Vagina (tissue), 2 donors: ENCODE results near the gene EFNB2. TPM values are rescaled to one million over a fixed set of nuclear protein-coding genes. Genes with fewer than 3 reads are reported as not detected.

Experiments used
- DNase-seq, 2 donors: peaks; one replicate each; pipeline ENCODE4 v3.0.0-alpha.2; 2017; ENCODE audit errors: extremely low spot score in 2 of 2
- H3K27ac ChIP-seq: fragments of 200-600 bp; sonication (generic); one replicate; pipeline ENCODE4 v1.5.1; 2019
- H3K27me3 ChIP-seq: fragments of 200-600 bp; sonication (generic); one replicate; pipeline ENCODE4 v1.5.1; 2019
- H3K36me3 ChIP-seq, 2 donors: fragments of 200-600 bp; sonication (generic); one replicate each; pipeline ENCODE4 v1.5.1; 2017 to 2019
- H3K4me1 ChIP-seq: fragments of 200-600 bp; sonication (generic); one replicate; pipeline ENCODE4 v1.5.1; 2019
- H3K4me3 ChIP-seq, 2 donors: fragments of 200-600 bp; sonication (generic); 1 replicate in 1 of 2; 2 replicates in 1 of 2; pipeline ENCODE4 v1.5.1; 2016 to 2019
- H3K9me3 ChIP-seq: fragments of 200-600 bp; sonication (generic); one replicate; pipeline ENCODE4 v1.5.1; 2019
- POLR2A ChIP-seq, 2 donors: fragments of 450-650 bp; IDR thresholded peaks; one replicate each; pipeline ENCODE4 v1.6.1; 2017; ENCODE audit warnings: antibody characterized with exemption in 2 of 2, mild to moderate bottlenecking in 2 of 2, moderate library complexity in 2 of 2
- POLR2AphosphoS5 ChIP-seq, 2 donors: sonication (generic); formaldehyde crosslinking; IDR thresholded peaks; one replicate each; pipeline ENCODE4 v1.9.0; 2017; ENCODE audit warnings: antibody characterized with exemption in 2 of 2, mild to moderate bottlenecking in 2 of 2, low read depth in 1 of 2; ENCODE audit not compliant: insufficient read depth in 1 of 2
- intact Hi-C: fragments of 100-400 bp; cut with DNase I; formaldehyde crosslinking; loops from one replicate; pipeline ENCODE4 v1.15.1; 2023
- total RNA-seq: library from RNA; depleted of rRNA; stranded (reverse); fragments of >200 nt; gene quantifications from one replicate; pipeline ENCODE4 v1.2.3, GENCODE V29; 2016
- TF ChIP-seq, protein P1 (sequence below), 3 experiments: fragments of 450-650 bp in 2 of 3; fragments of 200-600 bp in 1 of 3; sonication (generic) in 1 of 3; IDR thresholded peaks; one replicate each; pipeline ENCODE4 v1.5.1; 2017 to 2019; ENCODE audit warnings: antibody characterized with exemption in 3 of 3, mild to moderate bottlenecking in 2 of 3, moderate library complexity in 2 of 3

The EFNB2 gene
- total RNA-seq, 1 donor from 2014 or later: 17.9 TPM

DNA sequence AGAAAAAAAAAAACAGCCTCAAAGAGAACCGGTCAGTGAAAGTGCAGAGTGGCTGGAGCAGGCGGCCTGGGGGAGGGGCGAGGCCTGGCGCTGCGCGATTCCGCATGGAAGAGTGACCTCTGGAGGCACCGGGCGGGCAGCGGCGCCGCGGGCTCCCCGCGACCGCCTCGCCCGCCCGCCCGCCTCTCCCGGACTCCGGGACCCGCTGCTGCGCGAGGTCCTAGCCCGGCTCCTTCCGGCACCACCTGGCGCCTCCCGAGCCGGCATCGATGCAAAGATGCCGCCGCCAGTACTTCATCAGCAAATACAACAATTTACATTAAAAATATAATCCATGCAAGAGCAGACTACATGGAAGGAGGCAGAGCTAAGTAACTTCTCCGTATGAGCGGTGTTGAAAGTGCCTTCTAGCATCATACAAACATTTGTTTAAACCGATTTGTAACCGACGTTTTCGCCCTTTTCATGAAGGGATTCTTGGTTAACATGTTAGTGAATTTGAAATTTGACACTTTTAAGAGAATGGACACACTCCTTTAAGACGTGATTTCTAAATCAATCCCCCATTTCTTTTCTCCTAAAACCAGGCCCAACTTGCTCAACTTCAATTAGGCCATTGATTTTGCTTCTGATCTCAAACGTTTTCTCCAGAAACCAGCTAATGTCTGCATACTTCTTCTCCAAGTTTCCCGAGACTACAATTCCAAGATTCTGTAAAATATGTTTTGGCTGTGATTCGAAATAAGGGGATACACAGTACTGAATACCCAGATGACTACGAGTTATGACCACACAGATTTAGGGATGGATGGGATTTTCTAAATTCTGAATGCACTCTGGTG lies 2.1 kb downstream of the EFNB2 start:
- Histone ChIP-seq H3K27me3 (no peaks in the 10 kb centered on the region), H3K4me3 (peak overlapping the region; percentile 74 to 83), H3K36me3 (no peaks in the 10 kb centered on the region), H3K4me1 (peaks cover 43% of the 10 kb centered on the region), H3K9me3 (no peaks in the 10 kb centered on the region), H3K27ac (peak overlapping the region; percentile 95)
- no peak for DNase-seq
- intact Hi-C loops: loop anchor here (10.0 kb wide), 1 partner anchor 381 kb away; no protein-coding TSS in a partner anchor
- TF ChIP-seq POLR2A (IDR thresholded peaks at IDR 0.05) (no peak), POLR2AphosphoS5 (IDR thresholded peaks at IDR 0.05; ENCODE audit: insufficient read depth in 1 of 2, low read depth in 1 of 2) (peak in 1 of 2 donors; percentile 15)
- TF ChIP-seq, protein P1, sequence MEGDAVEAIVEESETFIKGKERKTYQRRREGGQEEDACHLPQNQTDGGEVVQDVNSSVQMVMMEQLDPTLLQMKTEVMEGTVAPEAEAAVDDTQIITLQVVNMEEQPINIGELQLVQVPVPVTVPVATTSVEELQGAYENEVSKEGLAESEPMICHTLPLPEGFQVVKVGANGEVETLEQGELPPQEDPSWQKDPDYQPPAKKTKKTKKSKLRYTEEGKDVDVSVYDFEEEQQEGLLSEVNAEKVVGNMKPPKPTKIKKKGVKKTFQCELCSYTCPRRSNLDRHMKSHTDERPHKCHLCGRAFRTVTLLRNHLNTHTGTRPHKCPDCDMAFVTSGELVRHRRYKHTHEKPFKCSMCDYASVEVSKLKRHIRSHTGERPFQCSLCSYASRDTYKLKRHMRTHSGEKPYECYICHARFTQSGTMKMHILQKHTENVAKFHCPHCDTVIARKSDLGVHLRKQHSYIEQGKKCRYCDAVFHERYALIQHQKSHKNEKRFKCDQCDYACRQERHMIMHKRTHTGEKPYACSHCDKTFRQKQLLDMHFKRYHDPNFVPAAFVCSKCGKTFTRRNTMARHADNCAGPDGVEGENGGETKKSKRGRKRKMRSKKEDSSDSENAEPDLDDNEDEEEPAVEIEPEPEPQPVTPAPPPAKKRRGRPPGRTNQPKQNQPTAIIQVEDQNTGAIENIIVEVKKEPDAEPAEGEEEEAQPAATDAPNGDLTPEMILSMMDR (IDR thresholded peaks at IDR 0.05): peak in 2 of 3 experiments; percentile 11 to 72

DNA sequence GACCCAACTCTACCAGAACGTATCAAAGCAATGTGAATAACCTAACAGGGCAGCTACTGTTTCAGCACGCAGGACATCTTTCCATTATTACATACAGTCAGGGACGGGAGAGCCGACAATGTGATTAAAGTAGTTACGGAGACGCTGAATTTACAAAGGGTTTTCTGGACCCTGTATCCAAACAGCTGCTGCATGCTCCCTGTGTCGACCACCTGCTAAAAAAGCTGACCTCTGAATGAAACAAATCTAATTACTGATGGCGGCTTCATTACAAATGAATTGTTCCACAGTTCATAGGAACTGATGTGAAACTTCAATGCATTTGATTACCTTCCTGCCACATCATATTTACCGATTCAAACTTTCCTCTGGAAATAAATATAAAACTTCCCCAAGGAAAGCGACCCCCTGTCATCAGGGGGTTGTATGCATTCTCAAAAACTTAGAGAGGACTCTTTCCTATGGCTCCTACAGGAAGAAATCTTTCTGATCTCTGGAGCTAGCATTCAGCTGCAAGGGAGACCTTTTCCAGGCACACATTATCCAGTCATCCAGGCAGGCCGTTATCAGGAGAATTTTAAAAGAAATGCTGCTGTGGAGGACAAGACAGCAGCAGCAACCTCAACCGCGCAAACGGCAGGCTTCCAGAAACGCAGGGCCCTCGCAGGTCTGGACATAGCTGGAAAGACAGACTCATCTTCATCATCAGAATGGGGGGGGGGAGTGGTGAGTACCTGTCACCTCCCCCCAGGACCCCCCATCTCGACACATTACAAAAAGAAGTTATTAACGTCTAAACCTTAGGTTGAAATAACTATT lies 3.1 kb downstream of the EFNB2 start:
- Histone ChIP-seq H3K27me3 (no peaks in the 10 kb centered on the region), H3K4me1 (peaks cover 43% of the 10 kb centered on the region), H3K4me3 (peak overlapping the region; percentile 39 to 74), H3K9me3 (no peaks in the 10 kb centered on the region), H3K27ac (peak overlapping the region; percentile 95), H3K36me3 (no peaks in the 10 kb centered on the region)
- DNase-seq: no peak
- TF ChIP-seq, protein P1 (IDR thresholded peaks at IDR 0.05): no peak
- TF ChIP-seq POLR2AphosphoS5 (IDR thresholded peaks at IDR 0.05; ENCODE audit: insufficient read depth in 1 of 2, low read depth in 1 of 2) (no peak), POLR2A (IDR thresholded peaks at IDR 0.05) (no peak)
- intact Hi-C loops: loop anchor here (10.0 kb wide), 1 partner anchor 382 kb away; no protein-coding TSS in a partner anchor

DNA sequence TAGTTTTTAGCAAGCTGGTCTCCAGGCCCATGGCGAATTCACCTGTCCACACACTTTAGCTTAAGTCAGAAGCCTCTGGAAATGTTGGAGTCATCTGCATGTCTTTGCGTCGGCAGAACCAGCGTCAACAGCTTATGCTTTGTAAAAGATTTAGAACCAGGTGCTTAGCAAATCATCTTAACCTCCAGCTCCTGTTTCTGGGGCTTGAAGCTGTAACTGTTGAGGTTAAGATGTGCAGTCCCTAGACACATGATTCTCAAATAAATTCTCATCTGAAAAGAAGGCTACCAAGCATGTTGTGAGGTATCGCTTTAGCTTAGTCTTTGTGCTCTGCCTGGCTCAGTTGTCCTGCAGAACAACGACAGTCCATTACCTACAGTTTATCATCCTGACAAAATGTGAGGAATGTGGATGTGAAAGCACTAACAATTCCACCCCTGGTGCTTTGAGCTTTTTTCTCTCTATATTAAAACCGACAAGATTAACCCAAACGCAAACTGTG lies 4.4 kb downstream of the EFNB2 start:
- H3K27ac ChIP-seq: no peak overlapping the region
- H3K27me3 ChIP-seq: no peaks in the 10 kb centered on the region
- no peaks in the 10 kb centered on the region for H3K9me3 ChIP-seq
- no peak overlapping the region for H3K4me3 ChIP-seq
- no peak for DNase-seq
- intact Hi-C loops: loop anchor here (10.0 kb wide), 1 partner anchor 384 kb away; no protein-coding TSS in a partner anchor
- H3K4me1 ChIP-seq: peaks cover 46% of the 10 kb centered on the region
- H3K36me3 ChIP-seq: no peaks in the 10 kb centered on the region
- TF ChIP-seq, protein P1 (IDR thresholded peaks at IDR 0.05): no peak
- no peak for TF ChIP-seq POLR2A (IDR thresholded peaks at IDR 0.05)
- TF ChIP-seq POLR2AphosphoS5 (IDR thresholded peaks at IDR 0.05; ENCODE audit: insufficient read depth in 1 of 2, low read depth in 1 of 2): no peak

GRCh38 chr13:106530171-106530851 lies 5.2 kb downstream of the EFNB2 start:
- intact Hi-C loops: loop anchor here (10.0 kb wide), 1 partner anchor 384 kb away; no protein-coding TSS in a partner anchor
- Histone ChIP-seq H3K27ac (no peak overlapping the region), H3K9me3 (no peaks in the 10 kb centered on the region), H3K4me3 (peak overlapping the region in 1 of 2 donors; percentile 3), H3K27me3 (no peaks in the 10 kb centered on the region), H3K36me3 (no peaks in the 10 kb centered on the region), H3K4me1 (peaks cover 54% of the 10 kb centered on the region)
- TF ChIP-seq, protein P1 (IDR thresholded peaks at IDR 0.05): no peak
- peak in 1 of 2 donors; percentile 41 for TF ChIP-seq POLR2AphosphoS5 (IDR thresholded peaks at IDR 0.05; ENCODE audit: insufficient read depth in 1 of 2, low read depth in 1 of 2)
- no peak for DNase-seq
